H1 (cell line): ENCODE data around the gene PSME1. TPM values are rescaled to one million over a fixed set of nuclear protein-coding genes. Genes with fewer than 3 reads are reported as not detected.

Source experiments
- CTCF ChIA-PET: fragments of 300-600 bp; sonication (Branson Sonifier 250); formaldehyde crosslinking; loops from one replicate; lab custom pipeline; 2021; ENCODE audit not compliant: partially characterized antibody; lab: Charles Lee
- POLR2A ChIA-PET: fragments of 300-600 bp; sonication (Branson Sonifier 250); formaldehyde crosslinking; loops from one replicate; lab custom pipeline; 2021; ENCODE audit warnings: inconsistent platforms; ENCODE audit not compliant: partially characterized antibody; lab: Charles Lee
- DNase-seq, 2 experiments: peaks; one replicate each; pipeline versions ENCODE4 v3.0.0 to v3.0.0-alpha.2; 2010 to 2022; ENCODE audit warnings: low spot score in 2 of 2, low read depth in 1 of 2, mixed read lengths in 1 of 2
- FAIRE-seq: peaks from 2 replicates; lab custom pipeline; 2011; peaks lifted over from hg19 to GRCh38; lab: Jason Lieb, UNC
- H2AFZ ChIP-seq: 2 replicates; pipeline ENCODE4 v1.8.1; 2012; ENCODE audit warnings: low read length, inconsistent platforms
- H2AK5ac ChIP-seq: 2 replicates; pipeline ENCODE4 v1.6.1; 2013; ENCODE audit warnings: low read depth, low read length
- H2BK120ac ChIP-seq: replicated peaks from 2 replicates; pipeline ENCODE3; 2013; ENCODE audit warnings: low read depth, low read length, inconsistent platforms
- H2BK12ac ChIP-seq: 2 replicates; pipeline ENCODE4 v1.6.1; 2013; ENCODE audit warnings: low read depth, low read length
- H2BK15ac ChIP-seq: 2 replicates; pipeline ENCODE4 v1.6.1; 2013; ENCODE audit warnings: low read length
- H2BK20ac ChIP-seq: 2 replicates; pipeline ENCODE4 v1.6.1; 2013; ENCODE audit warnings: low read length
- H2BK5ac ChIP-seq: 2 replicates; pipeline ENCODE4 v1.6.1; 2013; ENCODE audit warnings: low read depth, low read length
- H3K14ac ChIP-seq: 2 replicates; pipeline ENCODE4 v1.6.1; 2013; ENCODE audit warnings: inconsistent platforms; ENCODE audit not compliant: insufficient read length
- H3K18ac ChIP-seq: 2 replicates; pipeline ENCODE4 v1.6.1; 2013; ENCODE audit warnings: low read length; ENCODE audit errors: extremely low read depth
- H3K23ac ChIP-seq: 2 replicates; pipeline ENCODE4 v1.6.1; 2013; ENCODE audit warnings: inconsistent platforms; ENCODE audit not compliant: insufficient read length
- H3K23me2 ChIP-seq: 2 replicates; pipeline ENCODE4 v1.6.1; 2013; ENCODE audit warnings: low read depth, low read length
- H3K27ac ChIP-seq: 2 replicates; pipeline ENCODE4 v1.6.1; 2011; ENCODE audit warnings: low read depth, low read length, inconsistent platforms
- H3K27me3 ChIP-seq, 4 experiments: replicated peaks in 1 of 4; 1 replicate in 1 of 4; 2 replicates in 3 of 4; pipeline versions ENCODE4 v1.6.1 to v1.8.1; 2011 to 2013; ENCODE audit warnings: low read length in 3 of 4, mild to moderate bottlenecking in 3 of 4, inconsistent platforms in 2 of 4, mixed read lengths in 2 of 4, moderate library complexity in 1 of 4; ENCODE audit not compliant: control insufficient read depth in 3 of 4, insufficient read depth in 3 of 4; ENCODE audit errors: extremely low read depth in 1 of 4
- H3K36me3 ChIP-seq, 4 experiments: 2 replicates each; pipeline versions ENCODE4 v1.6.1 to v1.8.1; 2011 to 2013; ENCODE audit warnings: mild to moderate bottlenecking in 4 of 4, low read length in 3 of 4, moderate library complexity in 2 of 4, control low read depth in 1 of 4, inconsistent platforms in 1 of 4; ENCODE audit not compliant: insufficient read depth in 4 of 4, control insufficient read depth in 2 of 4
- H3K4ac ChIP-seq: replicated peaks from 2 replicates; pipeline ENCODE3; 2013; ENCODE audit warnings: low read length, low read depth, mixed read lengths, inconsistent platforms; ENCODE audit not compliant: insufficient read length
- H3K4me1 ChIP-seq, 4 experiments: replicated peaks in 1 of 4; 1 replicate in 1 of 4; 2 replicates in 3 of 4; pipeline versions ENCODE4 v1.6.1 to v1.8.1; 2011 to 2013; ENCODE audit warnings: low read length in 3 of 4, inconsistent platforms in 2 of 4, mixed read lengths in 1 of 4; ENCODE audit not compliant: insufficient read depth in 4 of 4, control insufficient read depth in 3 of 4
- H3K4me2 ChIP-seq, 2 experiments: 2 replicates each; pipeline versions ENCODE4 v1.6.1 to v1.8.1; 2011 to 2013; ENCODE audit warnings: low read depth in 2 of 2, low read length in 2 of 2, control low read depth in 1 of 2, inconsistent platforms in 1 of 2, mild to moderate bottlenecking in 1 of 2; ENCODE audit not compliant: insufficient read depth in 1 of 2
- H3K4me3 ChIP-seq, 4 experiments: fragments of 200-600, 300-600 bp in 1 of 4; sonication (generic), shearing (Covaris generic), sonication (Bioruptor Twin) in 1 of 4; 2 replicates each; pipeline versions ENCODE4 v1.5.1 to v1.8.1; 2011 to 2016; ENCODE audit warnings: low read length in 4 of 4, low read depth in 3 of 4, control low read depth in 2 of 4, inconsistent platforms in 2 of 4, mild to moderate bottlenecking in 2 of 4, mixed read lengths in 1 of 4, moderate library complexity in 1 of 4; ENCODE audit not compliant: insufficient read depth in 2 of 4; ENCODE audit errors: extremely low read depth in 1 of 4
- H3K56ac ChIP-seq: replicated peaks from 2 replicates; pipeline ENCODE3; 2013; ENCODE audit warnings: low read depth, mild to moderate bottlenecking, mixed read lengths, low read length, inconsistent platforms; ENCODE audit not compliant: insufficient read length
- H3K79me1 ChIP-seq: 2 replicates; pipeline ENCODE4 v1.6.1; 2013; ENCODE audit warnings: low read depth, low read length, control low read depth
- H3K79me2 ChIP-seq, 2 experiments: 2 replicates each; pipeline versions ENCODE4 v1.6.1 to v1.8.1; 2012 to 2013; ENCODE audit warnings: low read length in 2 of 2, mild to moderate bottlenecking in 2 of 2, inconsistent platforms in 1 of 2; ENCODE audit not compliant: insufficient read depth in 2 of 2, control insufficient read depth in 1 of 2
- H3K9ac ChIP-seq, 4 experiments: replicated peaks in 1 of 4; 1 replicate in 1 of 4; 2 replicates in 3 of 4; pipeline versions ENCODE4 v1.6.1 to v1.8.1; 2011 to 2013; ENCODE audit warnings: low read depth in 3 of 4, low read length in 3 of 4, control low read depth in 2 of 4, mild to moderate bottlenecking in 2 of 4, moderate library complexity in 2 of 4, inconsistent platforms in 1 of 4; ENCODE audit errors: extremely low read depth in 1 of 4
- H3K9me3 ChIP-seq, 2 experiments: 2 replicates each; pipeline versions ENCODE4 v1.6.1 to v1.8.1; 2012 to 2013; ENCODE audit warnings: mild to moderate bottlenecking in 2 of 2, moderate library complexity in 2 of 2, control low read depth in 1 of 2, inconsistent platforms in 1 of 2, low read depth in 1 of 2, low read length in 1 of 2, mixed read lengths in 1 of 2; ENCODE audit not compliant: insufficient read depth in 2 of 2
- H4K20me1 ChIP-seq, 2 experiments: replicated peaks in 1 of 2; 2 replicates each; pipeline versions ENCODE3 to v1.8.1; 2011 to 2013; ENCODE audit warnings: inconsistent platforms in 2 of 2, low read length in 2 of 2, mild to moderate bottlenecking in 1 of 2; ENCODE audit not compliant: insufficient read depth in 2 of 2, control insufficient read depth in 1 of 2
- H4K5ac ChIP-seq: 2 replicates; pipeline ENCODE4 v1.6.1; 2013; ENCODE audit warnings: low read length, low read depth, mixed read lengths, inconsistent platforms; ENCODE audit not compliant: insufficient read length
- H4K8ac ChIP-seq: 2 replicates; pipeline ENCODE4 v1.8.0; 2013; ENCODE audit warnings: mild to moderate bottlenecking, moderate library complexity, low read length, inconsistent platforms; ENCODE audit not compliant: insufficient read depth; ENCODE audit errors: extremely low read depth
- H4K91ac ChIP-seq: replicated peaks from 2 replicates; pipeline ENCODE3; 2013; ENCODE audit warnings: low read length, mixed read lengths, inconsistent platforms; ENCODE audit not compliant: insufficient read length
- BRCA1 ChIP-seq: IDR thresholded peaks from 2 replicates; pipeline ENCODE4 v1.6.1; 2012; ENCODE audit warnings: low read depth, low read length, improper control_type of control experiment
- CHD1 ChIP-seq: IDR thresholded peaks from 2 replicates; pipeline ENCODE4 v1.6.1; 2012; ENCODE audit warnings: low read depth, low read length, improper control_type of control experiment
- EZH2 ChIP-seq: fragments of 200-600 bp; sonication (generic); IDR thresholded peaks from 2 replicates; pipeline ENCODE4 v1.7.1; 2012; ENCODE audit warnings: low read depth, mild to moderate bottlenecking, moderate library complexity, low read length, inconsistent platforms; ENCODE audit not compliant: severe bottlenecking
- HDAC2 ChIP-seq, 2 experiments: fragments of 300-600 bp in 1 of 2; sonication (generic) in 1 of 2; IDR thresholded peaks; 2 replicates each; pipeline ENCODE4 v1.6.1; 2011 to 2012; ENCODE audit warnings: low read depth in 2 of 2, low read length in 2 of 2, mild to moderate bottlenecking in 2 of 2, moderate library complexity in 2 of 2, borderline replicate concordance in 1 of 2, inconsistent platforms in 1 of 2
- RAD21 ChIP-seq, 2 experiments: IDR thresholded peaks in 1 of 2; conservative IDR thresholded peaks in 1 of 2; 2 replicates each; pipeline ENCODE4 v1.6.1; 2011; ENCODE audit warnings: low read depth in 2 of 2, low read length in 2 of 2, improper control_type of control experiment in 1 of 2, inconsistent platforms in 1 of 2, mild to moderate bottlenecking in 1 of 2, moderate library complexity in 1 of 2
- RBBP5 ChIP-seq: IDR thresholded peaks from 2 replicates; pipeline ENCODE4 v1.7.1; 2012; ENCODE audit warnings: low read depth, mild to moderate bottlenecking, inconsistent platforms, low read length, moderate library complexity, borderline replicate concordance
- SIN3A ChIP-seq, 2 experiments: IDR thresholded peaks in 1 of 2; conservative IDR thresholded peaks in 1 of 2; 2 replicates each; pipeline ENCODE4 v1.6.1; 2011 to 2012; ENCODE audit warnings: low read length in 2 of 2, improper control_type of control experiment in 1 of 2, low read depth in 1 of 2, mild to moderate bottlenecking in 1 of 2
- TEAD4 ChIP-seq: IDR thresholded peaks from 2 replicates; pipeline ENCODE4 v1.6.1; 2012; ENCODE audit warnings: low read depth, low read length, inconsistent platforms, mixed read lengths
- WGBS, 2 experiments: shearing (Covaris generic) in 1 of 2; methylation state at CpG; one replicate each; pipeline versions ENCODE4 v1.1.6 to v1.1.7; 2013 to 2015; ENCODE audit warnings: low lambda C conversion rate in 2 of 2, mixed read lengths in 2 of 2, inconsistent platforms in 1 of 2, low coverage in 1 of 2, missing lambda C conversion rate in 1 of 2; ENCODE audit not compliant: insufficient replicate concordance in 2 of 2, insufficient coverage in 1 of 2, insufficient read length in 1 of 2; ENCODE audit errors: extremely low coverage in 1 of 2, missing lambda C conversion rate in 1 of 2; 5-methylcytosine and 5-hydroxymethylcytosine counted together
- polyA plus RNA-seq, 7 experiments: library from polyadenylated mRNA; depleted of rRNA in 3 of 7; stranded (reverse) in 5 of 7; unstranded in 2 of 7; fragments of >200 nt in 5 of 7; fragments of 200-250 nt in 2 of 7; gene quantifications; 1 replicate in 5 of 7; 2 replicates in 1 of 7; 4 replicates in 1 of 7; pipeline versions ENCODE4 v1.2.1 to v1.2.3, GENCODE V29; 2011 to 2013; ENCODE audit warnings: missing spikeins in 2 of 7, mixed read lengths in 2 of 7
- total RNA-seq: library from RNA; stranded (reverse); fragmentation: NEBNext Ultra II Directional; extraction: Animal tissue kit (Norgen Biotek cat#: 25700); gene quantifications from 2 replicates; pipeline ENCODE4 v1.2.1, GENCODE V29; 2021

Gene PSME1
- total and polyA plus RNA-seq, 2 of the 8 experiments (the other 6 are each of a cell fraction or from before 2014, with no cell fraction given), result 74.9 to 85.9 TPM

GRCh38 chr14:24141097-24141880, 5.3 kb downstream of the PSME1 start, which contains the start of gene EMC9:
EMC9 (minus strand) TSS chr14:24141591; CDS start chr14:24141304, 287 bp downstream.
- peaks cover 5% of the 10 kb centered on the region; the same call in 1 of the 2 replicates for H3K23me2 ChIP-seq
- H4K91ac ChIP-seq, result peak within 1 kb of the TSS; percentile 96
- peak within 1 kb of the TSS; percentile 76 for H3K4ac ChIP-seq
- peak within 1 kb of the TSS; percentile 94 for H4K5ac ChIP-seq
- H2BK12ac ChIP-seq, result peak within 1 kb of the TSS; percentile 91
- peak within 1 kb of the TSS; percentile 98 for H2BK5ac ChIP-seq
- H2AFZ ChIP-seq, result peak within 1 kb of the TSS; percentile 37; the same call in 1 of the 2 replicates
- DNase-seq, result peak; percentile 98 to 100
- no peak within 1 kb of the TSS for H3K14ac ChIP-seq
- H3K4me3 ChIP-seq, result peak within 1 kb of the TSS; percentile 79 to 99 (median 94)
- H3K79me2 ChIP-seq, result peaks cover 0 to 20% of the 10 kb centered on the region in 2 experiments; a peak in 2 of 4 replicates
- peak within 1 kb of the TSS; percentile 68; the same call in 1 of the 2 replicates for H2AK5ac ChIP-seq
- POLR2A ChIA-PET, result interaction anchor here (0.7 to 10.5 kb wide), 22 partner anchors 9 to 290 kb away, joined by 3 to 118 read pairs (median 4); partner anchors contain the start of genes CARMIL3, CHMP4A, DCAF11 and FITM1
- no peaks in the 10 kb centered on the region for H3K27me3 ChIP-seq
- peaks cover 8 to 33% (median 16%) of the 10 kb centered on the region in 4 experiments; a peak in 6 of 8 replicates for H3K36me3 ChIP-seq
- CTCF ChIA-PET, result interaction anchor here (0.9 to 2.8 kb wide), 5 partner anchors 9 to 241 kb away, joined by 3 to 10 read pairs (median 3); partner anchors contain the start of genes DCAF11 and NRL
- H3K9ac ChIP-seq, result peak within 1 kb of the TSS; percentile 83 to 96 (median 92)
- no peak within 1 kb of the TSS for H2BK120ac ChIP-seq
- peaks cover 4 to 13% (median 7%) of the 10 kb centered on the region in 4 experiments; a peak in 6 of 7 replicates for H3K4me1 ChIP-seq
- peak within 1 kb of the TSS; percentile 89 for H2BK15ac ChIP-seq
- peak within 1 kb of the TSS; percentile 85 for H4K8ac ChIP-seq
- H3K56ac ChIP-seq, result peak within 1 kb of the TSS; percentile 88
- H3K23ac ChIP-seq, result no peak within 1 kb of the TSS
- H3K18ac ChIP-seq, result peak within 1 kb of the TSS; percentile 97
- H3K79me1 ChIP-seq, result peaks cover 7% of the 10 kb centered on the region; the same call in 1 of the 2 replicates
- WGBS, 2 experiments, result 1% methylated on average over 44 of the region's 65 CpGs; no CpG with 5 or more reads in 1 of the 2 experiments
- no peaks in the 10 kb centered on the region for H3K9me3 ChIP-seq
- H4K20me1 ChIP-seq, result peaks cover 0 to 1% of the 10 kb centered on the region in 2 experiments
- H3K4me2 ChIP-seq, result peak within 1 kb of the TSS; percentile 53 to 90
- no peak for FAIRE-seq
- no peak within 1 kb of the TSS for H2BK20ac ChIP-seq
- peak within 1 kb of the TSS; percentile 92 for H3K27ac ChIP-seq
- TF ChIP-seq RAD21 (IDR thresholded peaks at IDR 0.05 in 1 of 2, conservative IDR thresholded peaks at IDR 0.05 in 1 of 2; ENCODE audit: low read depth in 2 of 2, low read length in 2 of 2) (no peak), BRCA1 (no peak), SIN3A (conservative IDR thresholded peaks at IDR 0.05 in 1 of 2, IDR thresholded peaks at IDR 0.05 in 1 of 2; ENCODE audit: low read depth in 1 of 2, low read length in 2 of 2) (peak in 1 of 2 experiments; percentile 75; a peak in 1 of 4 replicates), HDAC2 (IDR thresholded peaks at IDR 0.05; ENCODE audit: borderline replicate concordance in 1 of 2, low read depth in 2 of 2, low read length in 2 of 2) (no peak; a peak in 1 of 4 replicates), CHD1 (no peak), EZH2 (no peak), RBBP5 (peak; percentile 54; the same call in 1 of the 2 replicates), TEAD4 (no peak)
